Thyroid gland (tissue), 4 donors: ENCODE data around the gene PHACTR3. TPM values are rescaled to one million over a fixed set of nuclear protein-coding genes. Genes with fewer than 3 reads are reported as not detected.

Source experiments
- DNase-seq, 2 donors: peaks; one replicate each; pipeline ENCODE4 v3.0.0-alpha.2; 2019
- H3K27ac ChIP-seq, 3 donors: fragments of 200-600 bp; sonication (generic); 1 replicate in 2 of 3; 2 replicates in 1 of 3; pipeline ENCODE4 v1.5.1; 2016 to 2019; ENCODE audit warnings: mild to moderate bottlenecking in 1 of 3, moderate library complexity in 1 of 3
- H3K27me3 ChIP-seq: fragments of 200-600 bp; sonication (generic); one replicate; pipeline ENCODE4 v1.5.1; 2019
- H3K36me3 ChIP-seq, 2 donors: fragments of 200-600 bp; sonication (generic); one replicate each; pipeline ENCODE4 v1.5.1; 2016 to 2019
- H3K4me1 ChIP-seq, 2 donors: fragments of 200-600 bp; sonication (generic); one replicate each; pipeline ENCODE4 v1.5.1; 2017 to 2019
- H3K4me3 ChIP-seq, 3 donors: fragments of 200-600 bp; sonication (generic); replicated peaks in 1 of 3; 1 replicate in 2 of 3; 2 replicates in 1 of 3; pipeline ENCODE4 v1.5.1; 2016; ENCODE audit warnings: mild to moderate bottlenecking in 1 of 3
- H3K9me3 ChIP-seq: fragments of 200-600 bp; sonication (generic); one replicate; pipeline ENCODE4 v1.5.1; 2017
- CTCF ChIP-seq, 6 experiments: fragments of 200-600 bp in 3 of 6; fragments of 450-650 bp in 3 of 6; sonication (generic) in 3 of 6; IDR thresholded peaks; one replicate each; pipeline ENCODE4 v1.5.1; 2016 to 2019; ENCODE audit warnings: antibody characterized with exemption in 6 of 6, mild to moderate bottlenecking in 2 of 6, inconsistent platforms in 1 of 6, moderate library complexity in 1 of 6
- POLR2A ChIP-seq, 2 donors: fragments of 450-650 bp; IDR thresholded peaks; one replicate each; pipeline ENCODE4 v1.6.1; 2017; ENCODE audit warnings: antibody characterized with exemption in 2 of 2, mild to moderate bottlenecking in 2 of 2, moderate library complexity in 1 of 2
- WGBS, 2 donors: methylation state at CpG; one replicate each; pipeline ENCODE4 v1.1.5; 2017; 5-methylcytosine and 5-hydroxymethylcytosine counted together
- intact Hi-C: fragments of 100-400 bp; cut with DNase I; formaldehyde crosslinking; loops from one replicate; pipeline ENCODE4 v1.15.1; 2023
- total RNA-seq, 4 donors: library from RNA; depleted of rRNA; stranded (reverse); fragments of >200 nt; gene quantifications; one replicate each; pipeline ENCODE4 v1.2.3, GENCODE V29; 2016

Gene PHACTR3
- total RNA-seq, 4 donors from 2014 or later: 2.4 TPM; not detected in 3

GRCh38 chr20:59652381-59652780 is 48.0 kb downstream of the PHACTR3 start:
- DNase-seq: no peak
- 76 to 80% methylated on average over 2 of the region's 2 CpGs for WGBS, 2 donors
- no peaks in the 10 kb centered on the region for H3K27me3 ChIP-seq
- no peaks in the 10 kb centered on the region for H3K4me1 ChIP-seq
- H3K4me3 ChIP-seq: no peak overlapping the region
- no peak overlapping the region for H3K27ac ChIP-seq
- no peaks in the 10 kb centered on the region for H3K9me3 ChIP-seq
- TF ChIP-seq POLR2A (IDR thresholded peaks at IDR 0.05): no peak
- TF ChIP-seq CTCF (IDR thresholded peaks at IDR 0.05): no peak
- intact Hi-C loops: no loop called here
- no peaks in the 10 kb centered on the region for H3K36me3 ChIP-seq

- Histone ChIP-seq H3K4me1 (no peaks in the 10 kb centered on the region), H3K27me3 (no peaks in the 10 kb centered on the region), H3K4me3 (no peak overlapping the region), H3K9me3 (no peaks in the 10 kb centered on the region), H3K36me3 (no peaks in the 10 kb centered on the region), H3K27ac (no peak overlapping the region)
- DNase-seq: no peak
- no peak for TF ChIP-seq POLR2A (IDR thresholded peaks at IDR 0.05)
- no peak for TF ChIP-seq CTCF (IDR thresholded peaks at IDR 0.05)
- intact Hi-C loops: no loop called here
Observed at GRCh38 chr20:59656417-59656816, 52.1 kb downstream of the PHACTR3 start.

- 66 to 69% methylated on average over 1 of the region's 1 CpG for WGBS, 2 donors
Observed at GRCh38 chr20:59657459-59658046, 53.2 kb downstream of the PHACTR3 start.

GRCh38 chr20:59660471-59660870 is 56.1 kb downstream of the PHACTR3 start:
- Histone ChIP-seq H3K27ac (no peak overlapping the region), H3K27me3 (no peaks in the 10 kb centered on the region), H3K36me3 (no peaks in the 10 kb centered on the region), H3K4me1 (no peaks in the 10 kb centered on the region), H3K9me3 (no peaks in the 10 kb centered on the region), H3K4me3 (no peak overlapping the region)
- no peak for TF ChIP-seq POLR2A (IDR thresholded peaks at IDR 0.05)
- TF ChIP-seq CTCF (IDR thresholded peaks at IDR 0.05): no peak
- DNase-seq: no peak
- 83 to 87% methylated on average over 2 of the region's 2 CpGs for WGBS, 2 donors
- intact Hi-C loops: no loop called here

More at GRCh38 chr20:59657459-59658046, 53.2 kb downstream of the PHACTR3 start:
- Histone ChIP-seq H3K27ac (no peak overlapping the region), H3K4me3 (no peak overlapping the region), H3K27me3 (no peaks in the 10 kb centered on the region), H3K36me3 (no peaks in the 10 kb centered on the region), H3K9me3 (no peaks in the 10 kb centered on the region), H3K4me1 (no peaks in the 10 kb centered on the region)
- TF ChIP-seq POLR2A (IDR thresholded peaks at IDR 0.05) (no peak), CTCF (IDR thresholded peaks at IDR 0.05) (no peak)
- no peak for DNase-seq
- intact Hi-C loops: no loop called here

- no peaks in the 10 kb centered on the region for H3K9me3 ChIP-seq
- H3K27me3 ChIP-seq: no peaks in the 10 kb centered on the region
- TF ChIP-seq POLR2A (IDR thresholded peaks at IDR 0.05): no peak
- TF ChIP-seq CTCF (IDR thresholded peaks at IDR 0.05): no peak
- H3K36me3 ChIP-seq: no peaks in the 10 kb centered on the region
- WGBS, 2 donors: 57 to 59% methylated on average over 8 of the region's 8 CpGs
- H3K4me1 ChIP-seq: no peaks in the 10 kb centered on the region
- H3K4me3 ChIP-seq: no peak overlapping the region
- intact Hi-C loops: no loop called here
- H3K27ac ChIP-seq: no peak overlapping the region
- no peak for DNase-seq
Observed at GRCh38 chr20:59661153-59661552, 56.8 kb downstream of the PHACTR3 start.
